GM10266 (cell line): ENCODE measurements around the gene PCDHA1.

ENCODE experiments used
- DNase-seq: peaks from one replicate; pipeline ENCODE4 v3.0.0; 2012; ENCODE audit errors: extremely low spot score
- CTCF ChIP-seq: IDR thresholded peaks from 2 replicates; pipeline ENCODE4 v1.5.1; 2012; ENCODE audit warnings: mild to moderate bottlenecking, low read depth; ENCODE audit not compliant: control insufficient read depth, insufficient read depth; ENCODE audit errors: missing control alignments

PCDHA1 gene

DNA sequence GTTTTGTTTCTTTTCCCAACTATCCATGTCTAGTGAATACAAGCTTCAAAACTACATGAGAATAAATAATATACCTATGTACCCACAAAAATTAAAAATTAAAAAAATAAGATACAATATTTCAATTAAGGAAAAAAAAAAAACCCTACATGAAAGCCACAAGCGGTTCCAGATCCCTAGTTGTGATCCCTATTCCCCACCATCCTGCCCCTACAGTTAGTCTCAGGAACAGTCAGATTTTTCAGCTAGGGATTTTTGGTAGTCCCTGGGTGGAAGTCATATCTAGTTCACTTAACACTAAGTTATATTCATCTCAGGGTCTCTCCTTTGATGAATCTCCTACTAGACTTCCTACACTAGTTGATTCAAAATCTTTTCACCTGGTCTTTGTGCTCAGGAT, 246.7 kb downstream of the PCDHA1 start:
- TF ChIP-seq CTCF = no peak
- DNase-seq = no peak

DNA sequence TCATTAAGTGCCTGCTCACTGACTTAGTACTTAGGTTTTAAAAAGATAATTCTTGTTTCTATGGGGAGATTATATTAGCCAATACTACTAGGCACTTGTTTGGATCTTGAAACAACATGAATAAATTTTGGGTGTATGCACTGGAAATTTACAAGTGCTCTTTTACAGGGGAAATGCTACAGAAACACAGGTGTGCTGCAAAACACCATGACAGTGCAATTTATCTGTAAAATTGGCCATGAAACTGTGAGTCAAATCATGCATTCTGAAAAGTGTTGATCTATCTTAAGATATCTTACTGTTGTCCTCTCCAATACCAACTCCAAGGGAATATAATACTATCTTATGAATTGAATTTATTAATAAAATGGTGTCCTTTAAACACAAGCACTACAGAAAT, 253.1 kb downstream of the PCDHA1 start:
- DNase-seq = no peak
- no peak for TF ChIP-seq CTCF

- no peak for DNase-seq
- TF ChIP-seq CTCF = no peak
These were observed 253.6 kb downstream of the PCDHA1 start for GRCh38 chr5:141039517-141039916.

GRCh38 chr5:141040093-141040770, 254.3 kb downstream of the PCDHA1 start:
- TF ChIP-seq CTCF = no peak
- DNase-seq = no peak

DNA sequence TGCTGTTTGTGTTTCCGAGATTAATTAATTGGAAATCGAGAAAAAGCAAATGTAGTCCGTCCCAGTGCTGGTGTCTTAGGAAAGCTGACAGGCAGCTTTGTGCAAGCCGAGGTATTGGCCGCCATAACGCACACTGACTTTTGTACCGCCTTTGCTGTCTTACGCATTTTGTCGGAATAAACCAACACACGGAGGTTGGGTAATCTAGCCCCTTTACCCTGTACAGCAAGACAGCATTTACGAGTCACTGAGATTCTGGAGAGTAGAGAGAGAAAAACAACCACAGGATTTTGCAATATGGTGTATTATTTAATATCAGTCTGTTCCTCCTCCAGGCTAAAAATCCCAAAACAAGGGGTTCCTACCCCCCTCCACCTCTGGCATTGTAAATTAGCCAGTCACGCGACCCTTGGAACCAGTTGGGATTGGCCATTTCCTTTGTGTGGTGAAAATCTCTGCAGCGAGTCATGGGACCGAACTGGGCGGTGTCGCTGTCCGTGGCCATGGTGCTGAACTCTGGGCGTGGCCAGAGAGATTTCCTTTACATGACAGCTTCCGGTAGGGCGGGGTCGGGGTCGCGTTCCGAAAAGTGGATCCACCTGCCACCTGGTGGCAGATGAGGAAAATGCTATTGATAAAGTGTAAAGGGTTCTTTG, 255.0 kb downstream of the PCDHA1 start:
- peak; percentile 63 for DNase-seq
- TF ChIP-seq CTCF = peak; percentile 41

- TF ChIP-seq CTCF = no peak
- DNase-seq = no peak
These were observed 255.5 kb downstream of the PCDHA1 start for GRCh38 chr5:141041427-141041785.

DNA sequence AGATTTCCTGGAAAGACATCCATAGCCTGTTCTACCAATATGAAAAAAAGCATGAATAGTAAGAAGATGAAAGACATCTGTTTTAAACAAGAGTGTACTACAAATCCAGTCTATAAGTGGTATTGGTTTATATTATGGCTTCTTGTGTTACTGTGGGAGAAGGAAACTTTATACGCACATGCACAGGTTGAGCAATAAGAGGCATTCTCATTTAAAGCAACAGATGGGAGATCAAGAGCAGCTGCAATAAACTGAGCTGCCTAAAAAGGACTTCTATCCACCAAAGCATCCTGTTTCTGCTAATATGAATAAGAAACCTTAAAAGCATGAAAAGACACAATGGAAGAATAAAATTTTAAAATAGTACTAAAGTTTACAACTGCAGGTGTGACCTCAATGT, 256.6 kb downstream of the PCDHA1 start:
- no peak for TF ChIP-seq CTCF
- no peak for DNase-seq
